ENCODE data around the gene WWOX. TPM values are rescaled to one million over a fixed set of nuclear protein-coding genes. Genes with fewer than 3 reads are reported as not detected.

Gene WWOX
- total and polyA plus RNA-seq, 2 of the 13 experiments (the other 11 are each of a cell fraction or from before 2014, with no cell fraction given) = 9.1 to 37.4 TPM

GRCh38 chr16:78100112-78100467 is 636 bp downstream of the WWOX start (continued):
- TF ChIP-seq PAXIP1 (CRISPR knock-in tag; conservative IDR thresholded peaks at IDR 0.05) (no peak), ZC3H13 (CRISPR knock-in tag; IDR thresholded peaks at IDR 0.05) (peak; percentile 30; the same call in 1 of the 2 replicates), TSC22D2 (CRISPR knock-in tag; IDR thresholded peaks at IDR 0.05; ENCODE audit: borderline replicate concordance) (no peak), ZNF512 (CRISPR knock-in tag; IDR thresholded peaks at IDR 0.05) (no peak), STAT6 (CRISPR knock-in tag; IDR thresholded peaks at IDR 0.05; ENCODE audit: borderline replicate concordance) (no peak), MXI1 (IDR thresholded peaks at IDR 0.05; ENCODE audit: borderline replicate concordance, low read depth, low read length) (0 out of 3 replicates have a peak, but pooled peaks have one; percentile 15), MXD1 (CRISPR knock-in tag; IDR thresholded peaks at IDR 0.05) (no peak), ZSCAN30 (CRISPR knock-in tag; IDR thresholded peaks at IDR 0.05) (peak; percentile 72), SMAD9 (CRISPR knock-in tag; IDR thresholded peaks at IDR 0.05) (no peak), POLR2A (IDR thresholded peaks at IDR 0.05; ENCODE audit: insufficient read depth in 1 of 2, low read depth in 2 of 2, low read length in 2 of 2) (no peak), ZNF891 (CRISPR knock-in tag; IDR thresholded peaks at IDR 0.05) (no peak), HNF1B (CRISPR knock-in tag; IDR thresholded peaks at IDR 0.05) (no peak), DMTF1 (CRISPR knock-in tag; IDR thresholded peaks at IDR 0.05) (0 out of 2 replicates have a peak, but pooled peaks have one; percentile 16), U2AF1 (optimal IDR thresholded peaks at IDR 0.05; ENCODE audit: low read depth, low read length) (no peak), FOXK2 (IDR thresholded peaks at IDR 0.05) (no peak), MAZ (IDR thresholded peaks at IDR 0.05; ENCODE audit: borderline replicate concordance, low read depth, low read length) (no peak), MAZ (CRISPR knock-in tag; IDR thresholded peaks at IDR 0.05; ENCODE audit: low read depth) (no peak), ZNF713 (CRISPR knock-in tag; IDR thresholded peaks at IDR 0.05) (no peak)
